Measurements from ENCODE around the gene TOLLIP. TPM values are rescaled to one million over a fixed set of nuclear protein-coding genes. Genes with fewer than 3 reads are reported as not detected.

Gene TOLLIP
- total and polyA plus RNA-seq, 2 of the 8 experiments (the other 6 are each of a cell fraction or from before 2014, with no cell fraction given): 23.7 to 34.7 TPM

DNA sequence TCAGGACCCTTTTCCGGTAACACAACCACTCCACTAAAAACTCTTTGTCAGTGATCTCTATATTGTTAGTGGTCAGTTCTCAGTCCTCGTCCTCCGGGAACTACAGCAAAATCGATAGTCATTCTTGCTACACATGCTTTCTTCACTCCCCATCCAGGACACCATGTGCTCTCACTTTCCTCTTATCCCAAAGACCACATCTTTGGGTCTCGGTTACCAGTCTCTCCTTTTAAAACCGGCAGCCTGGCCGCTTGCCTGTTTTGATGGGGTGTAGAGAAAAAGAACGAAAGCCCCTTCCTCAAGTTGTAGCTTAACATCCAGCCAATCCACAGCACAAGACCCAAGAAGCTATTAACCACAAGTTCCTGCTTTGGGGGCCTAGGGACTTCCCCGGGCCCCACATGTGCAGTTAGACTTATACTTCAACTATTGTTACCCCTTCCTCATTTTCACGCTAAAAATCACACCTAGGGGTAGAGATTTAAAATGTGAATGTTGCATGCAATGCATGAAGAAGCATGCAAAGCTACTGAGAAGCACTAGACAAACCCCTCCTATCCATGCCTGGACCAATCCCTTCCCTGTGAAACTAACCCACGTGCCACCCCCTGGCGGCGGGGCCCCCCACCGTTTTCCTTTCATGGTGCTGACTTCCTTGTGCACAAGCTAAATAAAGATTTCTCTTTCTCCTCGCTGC, 1.5 kb upstream of the TOLLIP start (continued):
- TF ChIP-seq, protein P1, sequence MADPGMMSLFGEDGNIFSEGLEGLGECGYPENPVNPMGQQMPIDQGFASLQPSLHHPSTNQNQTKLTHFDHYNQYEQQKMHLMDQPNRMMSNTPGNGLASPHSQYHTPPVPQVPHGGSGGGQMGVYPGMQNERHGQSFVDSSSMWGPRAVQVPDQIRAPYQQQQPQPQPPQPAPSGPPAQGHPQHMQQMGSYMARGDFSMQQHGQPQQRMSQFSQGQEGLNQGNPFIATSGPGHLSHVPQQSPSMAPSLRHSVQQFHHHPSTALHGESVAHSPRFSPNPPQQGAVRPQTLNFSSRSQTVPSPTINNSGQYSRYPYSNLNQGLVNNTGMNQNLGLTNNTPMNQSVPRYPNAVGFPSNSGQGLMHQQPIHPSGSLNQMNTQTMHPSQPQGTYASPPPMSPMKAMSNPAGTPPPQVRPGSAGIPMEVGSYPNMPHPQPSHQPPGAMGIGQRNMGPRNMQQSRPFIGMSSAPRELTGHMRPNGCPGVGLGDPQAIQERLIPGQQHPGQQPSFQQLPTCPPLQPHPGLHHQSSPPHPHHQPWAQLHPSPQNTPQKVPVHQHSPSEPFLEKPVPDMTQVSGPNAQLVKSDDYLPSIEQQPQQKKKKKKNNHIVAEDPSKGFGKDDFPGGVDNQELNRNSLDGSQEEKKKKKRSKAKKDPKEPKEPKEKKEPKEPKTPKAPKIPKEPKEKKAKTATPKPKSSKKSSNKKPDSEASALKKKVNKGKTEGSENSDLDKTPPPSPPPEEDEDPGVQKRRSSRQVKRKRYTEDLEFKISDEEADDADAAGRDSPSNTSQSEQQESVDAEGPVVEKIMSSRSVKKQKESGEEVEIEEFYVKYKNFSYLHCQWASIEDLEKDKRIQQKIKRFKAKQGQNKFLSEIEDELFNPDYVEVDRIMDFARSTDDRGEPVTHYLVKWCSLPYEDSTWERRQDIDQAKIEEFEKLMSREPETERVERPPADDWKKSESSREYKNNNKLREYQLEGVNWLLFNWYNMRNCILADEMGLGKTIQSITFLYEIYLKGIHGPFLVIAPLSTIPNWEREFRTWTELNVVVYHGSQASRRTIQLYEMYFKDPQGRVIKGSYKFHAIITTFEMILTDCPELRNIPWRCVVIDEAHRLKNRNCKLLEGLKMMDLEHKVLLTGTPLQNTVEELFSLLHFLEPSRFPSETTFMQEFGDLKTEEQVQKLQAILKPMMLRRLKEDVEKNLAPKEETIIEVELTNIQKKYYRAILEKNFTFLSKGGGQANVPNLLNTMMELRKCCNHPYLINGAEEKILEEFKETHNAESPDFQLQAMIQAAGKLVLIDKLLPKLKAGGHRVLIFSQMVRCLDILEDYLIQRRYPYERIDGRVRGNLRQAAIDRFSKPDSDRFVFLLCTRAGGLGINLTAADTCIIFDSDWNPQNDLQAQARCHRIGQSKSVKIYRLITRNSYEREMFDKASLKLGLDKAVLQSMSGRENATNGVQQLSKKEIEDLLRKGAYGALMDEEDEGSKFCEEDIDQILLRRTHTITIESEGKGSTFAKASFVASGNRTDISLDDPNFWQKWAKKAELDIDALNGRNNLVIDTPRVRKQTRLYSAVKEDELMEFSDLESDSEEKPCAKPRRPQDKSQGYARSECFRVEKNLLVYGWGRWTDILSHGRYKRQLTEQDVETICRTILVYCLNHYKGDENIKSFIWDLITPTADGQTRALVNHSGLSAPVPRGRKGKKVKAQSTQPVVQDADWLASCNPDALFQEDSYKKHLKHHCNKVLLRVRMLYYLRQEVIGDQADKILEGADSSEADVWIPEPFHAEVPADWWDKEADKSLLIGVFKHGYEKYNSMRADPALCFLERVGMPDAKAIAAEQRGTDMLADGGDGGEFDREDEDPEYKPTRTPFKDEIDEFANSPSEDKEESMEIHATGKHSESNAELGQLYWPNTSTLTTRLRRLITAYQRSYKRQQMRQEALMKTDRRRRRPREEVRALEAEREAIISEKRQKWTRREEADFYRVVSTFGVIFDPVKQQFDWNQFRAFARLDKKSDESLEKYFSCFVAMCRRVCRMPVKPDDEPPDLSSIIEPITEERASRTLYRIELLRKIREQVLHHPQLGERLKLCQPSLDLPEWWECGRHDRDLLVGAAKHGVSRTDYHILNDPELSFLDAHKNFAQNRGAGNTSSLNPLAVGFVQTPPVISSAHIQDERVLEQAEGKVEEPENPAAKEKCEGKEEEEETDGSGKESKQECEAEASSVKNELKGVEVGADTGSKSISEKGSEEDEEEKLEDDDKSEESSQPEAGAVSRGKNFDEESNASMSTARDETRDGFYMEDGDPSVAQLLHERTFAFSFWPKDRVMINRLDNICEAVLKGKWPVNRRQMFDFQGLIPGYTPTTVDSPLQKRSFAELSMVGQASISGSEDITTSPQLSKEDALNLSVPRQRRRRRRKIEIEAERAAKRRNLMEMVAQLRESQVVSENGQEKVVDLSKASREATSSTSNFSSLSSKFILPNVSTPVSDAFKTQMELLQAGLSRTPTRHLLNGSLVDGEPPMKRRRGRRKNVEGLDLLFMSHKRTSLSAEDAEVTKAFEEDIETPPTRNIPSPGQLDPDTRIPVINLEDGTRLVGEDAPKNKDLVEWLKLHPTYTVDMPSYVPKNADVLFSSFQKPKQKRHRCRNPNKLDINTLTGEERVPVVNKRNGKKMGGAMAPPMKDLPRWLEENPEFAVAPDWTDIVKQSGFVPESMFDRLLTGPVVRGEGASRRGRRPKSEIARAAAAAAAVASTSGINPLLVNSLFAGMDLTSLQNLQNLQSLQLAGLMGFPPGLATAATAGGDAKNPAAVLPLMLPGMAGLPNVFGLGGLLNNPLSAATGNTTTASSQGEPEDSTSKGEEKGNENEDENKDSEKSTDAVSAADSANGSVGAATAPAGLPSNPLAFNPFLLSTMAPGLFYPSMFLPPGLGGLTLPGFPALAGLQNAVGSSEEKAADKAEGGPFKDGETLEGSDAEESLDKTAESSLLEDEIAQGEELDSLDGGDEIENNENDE (IDR thresholded peaks at IDR 0.05; ENCODE audit: insufficient replicate concordance, low read length): no peak
- TF ChIP-seq ASH2L (IDR thresholded peaks at IDR 0.05; ENCODE audit: low read length) (no peak), GABPA (IDR thresholded peaks at IDR 0.05; ENCODE audit: borderline replicate concordance, insufficient read depth, low read length) (no peak), E2F6 (IDR thresholded peaks at IDR 0.05) (no peak), PHF8 (conservative IDR thresholded peaks at IDR 0.05; ENCODE audit: low read depth, low read length) (no peak), CBX8 (IDR thresholded peaks at IDR 0.05; ENCODE audit: borderline replicate concordance, low read depth, low read length) (no peak), CBX5 (IDR thresholded peaks at IDR 0.05; ENCODE audit: low read depth, low read length) (no peak), RAD21 (IDR thresholded peaks at IDR 0.05 in 1 of 2, conservative IDR thresholded peaks at IDR 0.05 in 1 of 2; ENCODE audit: low read depth in 2 of 2, low read length in 2 of 2) (no peak), NANOG (IDR thresholded peaks at IDR 0.05; ENCODE audit: insufficient read depth, low read depth, low read length, poor library complexity, severe bottlenecking) (no peak)
